ENCODE results near the gene FGF5. TPM values are rescaled to one million over a fixed set of nuclear protein-coding genes. Genes with fewer than 3 reads are reported as not detected.

FGF5 gene
- total and polyA plus RNA-seq, 10 of the 15 experiments (the other 5 are each of a cell fraction or from before 2014, with no cell fraction given) = 0.87 to 7.4 (median 1.6) TPM

DNA sequence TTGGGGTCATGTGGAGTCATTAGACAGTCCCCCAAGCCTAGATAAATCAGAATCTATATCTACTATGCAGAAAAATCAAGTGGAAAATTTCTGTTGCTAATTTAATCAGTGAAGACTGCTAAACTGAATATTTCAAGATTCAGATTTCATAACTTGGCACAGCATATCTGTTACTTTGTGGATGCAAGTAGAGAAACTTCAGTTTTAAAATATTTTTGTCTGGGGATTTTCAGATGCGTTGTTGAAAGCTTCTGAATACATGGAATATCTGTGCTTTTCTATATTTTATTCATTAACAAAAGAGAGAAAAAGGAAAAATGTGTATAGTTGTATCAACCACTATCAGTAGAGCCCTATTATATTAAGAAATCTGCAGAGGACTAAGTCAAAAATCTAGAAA lies 4.4 kb downstream of the FGF5 start:
- Histone ChIP-seq H4K20me1 (ENCODE audit: control insufficient read depth, insufficient read depth) (no peaks in the 10 kb centered on the region; the same call in 1 of the 2 replicates), H2AFZ (ENCODE audit: control insufficient read depth, low read depth, low read length) (no peak overlapping the region), H3K79me2 (ENCODE audit: control insufficient read depth, insufficient read depth, low read length) (no peaks in the 10 kb centered on the region), H3K36me3 (ENCODE audit: control insufficient read depth in 2 of 2, insufficient read depth in 2 of 2, low read length in 1 of 2) (no peaks in the 10 kb centered on the region), H3K9me3 (replicated peaks; ENCODE audit: control insufficient read depth, insufficient read depth, low read length) (no peaks in the 10 kb centered on the region), H3K27me3 (replicated peaks in 1 of 2; ENCODE audit: control insufficient read depth in 2 of 2, insufficient read depth in 2 of 2, low read length in 1 of 2) (peaks cover 7 to 18% of the 10 kb centered on the region in 2 experiments; a peak in 3 of 4 replicates), H3K4me3 (no peak overlapping the region), H3K4me1 (ENCODE audit: control insufficient read depth, insufficient read depth, low read length) (no peaks in the 10 kb centered on the region), H3K4me2 (ENCODE audit: control insufficient read depth, insufficient read depth) (no peak overlapping the region), H3K27ac (ENCODE audit: control insufficient read depth, insufficient read depth) (no peak overlapping the region), H3K9ac (ENCODE audit: control insufficient read depth, insufficient read depth, low read length) (no peak overlapping the region)
- FAIRE-seq = no peak
- no peak for ATAC-seq
- BruUV-seq (replicated peaks) = no TSS peak
- TF ChIP-seq KDM1A (IDR thresholded peaks at IDR 0.05; ENCODE audit: borderline replicate concordance) = no peak
- ChIA-PET CTCF (interaction anchor here (0.7 kb wide), 1 partner anchor 1318 kb away, joined by 5 read pairs; no protein-coding TSS in a partner anchor), POLR2A (no interaction called here), SMC1A (ENCODE audit: uncharacterized antibody, unreplicated experiment) (interaction anchor here (1.7 kb wide), 1 partner anchor 9 kb away, joined by 4 read pairs; no protein-coding TSS in a partner anchor), RAD21 (ENCODE audit: unreplicated experiment) (no interaction called here)
- 67% methylated on average over 1 of the region's 1 CpG for WGBS (ENCODE audit: insufficient coverage, insufficient replicate concordance, low lambda C conversion rate, missing lambda C conversion rate)
- in situ Hi-C loops (cut with MboI) (no loop called here), intact Hi-C loops (cut with micrococcal nuclease; ENCODE audit: unreplicated experiment) (no loop called here)
- no peak for DNase-seq (ENCODE audit: low read depth, low spot score)

DNA sequence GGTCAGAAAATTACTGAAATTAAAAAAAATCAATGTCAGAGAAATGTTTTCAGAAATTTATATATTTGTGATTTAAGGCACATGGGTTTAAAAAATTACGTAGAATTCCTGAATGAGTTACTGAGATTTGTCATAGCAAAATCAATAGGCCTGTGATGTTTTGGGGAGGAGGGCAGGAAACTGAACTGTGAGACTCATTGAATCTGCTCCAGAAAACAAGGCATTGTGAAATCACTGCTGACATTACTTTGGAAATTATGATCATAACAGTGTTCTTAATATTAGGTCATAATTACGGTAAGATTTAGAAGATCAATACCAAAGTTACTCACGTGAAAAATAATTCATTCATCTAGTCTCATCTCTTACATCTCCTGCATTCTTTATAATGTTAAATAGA lies 5.3 kb downstream of the FGF5 start:
- DNase-seq (ENCODE audit: low read depth, low spot score) (no peak), ATAC-seq (no peak), FAIRE-seq (no peak)
- TF ChIP-seq, protein P1, sequence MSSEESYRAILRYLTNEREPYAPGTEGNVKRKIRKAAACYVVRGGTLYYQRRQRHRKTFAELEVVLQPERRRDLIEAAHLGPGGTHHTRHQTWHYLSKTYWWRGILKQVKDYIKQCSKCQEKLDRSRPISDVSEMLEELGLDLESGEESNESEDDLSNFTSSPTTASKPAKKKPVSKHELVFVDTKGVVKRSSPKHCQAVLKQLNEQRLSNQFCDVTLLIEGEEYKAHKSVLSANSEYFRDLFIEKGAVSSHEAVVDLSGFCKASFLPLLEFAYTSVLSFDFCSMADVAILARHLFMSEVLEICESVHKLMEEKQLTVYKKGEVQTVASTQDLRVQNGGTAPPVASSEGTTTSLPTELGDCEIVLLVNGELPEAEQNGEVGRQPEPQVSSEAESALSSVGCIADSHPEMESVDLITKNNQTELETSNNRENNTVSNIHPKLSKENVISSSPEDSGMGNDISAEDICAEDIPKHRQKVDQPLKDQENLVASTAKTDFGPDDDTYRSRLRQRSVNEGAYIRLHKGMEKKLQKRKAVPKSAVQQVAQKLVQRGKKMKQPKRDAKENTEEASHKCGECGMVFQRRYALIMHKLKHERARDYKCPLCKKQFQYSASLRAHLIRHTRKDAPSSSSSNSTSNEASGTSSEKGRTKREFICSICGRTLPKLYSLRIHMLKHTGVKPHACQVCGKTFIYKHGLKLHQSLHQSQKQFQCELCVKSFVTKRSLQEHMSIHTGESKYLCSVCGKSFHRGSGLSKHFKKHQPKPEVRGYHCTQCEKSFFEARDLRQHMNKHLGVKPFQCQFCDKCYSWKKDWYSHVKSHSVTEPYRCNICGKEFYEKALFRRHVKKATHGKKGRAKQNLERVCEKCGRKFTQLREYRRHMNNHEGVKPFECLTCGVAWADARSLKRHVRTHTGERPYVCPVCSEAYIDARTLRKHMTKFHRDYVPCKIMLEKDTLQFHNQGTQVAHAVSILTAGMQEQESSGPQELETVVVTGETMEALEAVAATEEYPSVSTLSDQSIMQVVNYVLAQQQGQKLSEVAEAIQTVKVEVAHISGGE (CRISPR knock-in tag; IDR thresholded peaks at IDR 0.05) = no peak
- TF ChIP-seq ZBED1 (IDR thresholded peaks at IDR 0.05; ENCODE audit: borderline replicate concordance) (no peak), SUPT20H (IDR thresholded peaks at IDR 0.05; ENCODE audit: borderline replicate concordance, control insufficient read depth, low read depth, low read length) (no peak), SIX5 (IDR thresholded peaks at IDR 0.05; ENCODE audit: low read depth, low read length, severe bottlenecking) (no peak), BMI1 (IDR thresholded peaks at IDR 0.05; ENCODE audit: borderline replicate concordance) (no peak)
- TF ChIP-seq, protein P2, sequence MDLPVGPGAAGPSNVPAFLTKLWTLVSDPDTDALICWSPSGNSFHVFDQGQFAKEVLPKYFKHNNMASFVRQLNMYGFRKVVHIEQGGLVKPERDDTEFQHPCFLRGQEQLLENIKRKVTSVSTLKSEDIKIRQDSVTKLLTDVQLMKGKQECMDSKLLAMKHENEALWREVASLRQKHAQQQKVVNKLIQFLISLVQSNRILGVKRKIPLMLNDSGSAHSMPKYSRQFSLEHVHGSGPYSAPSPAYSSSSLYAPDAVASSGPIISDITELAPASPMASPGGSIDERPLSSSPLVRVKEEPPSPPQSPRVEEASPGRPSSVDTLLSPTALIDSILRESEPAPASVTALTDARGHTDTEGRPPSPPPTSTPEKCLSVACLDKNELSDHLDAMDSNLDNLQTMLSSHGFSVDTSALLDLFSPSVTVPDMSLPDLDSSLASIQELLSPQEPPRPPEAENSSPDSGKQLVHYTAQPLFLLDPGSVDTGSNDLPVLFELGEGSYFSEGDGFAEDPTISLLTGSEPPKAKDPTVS (IDR thresholded peaks at IDR 0.05; ENCODE audit: low read depth, low read length) = no peak
- H4K20me1 ChIP-seq (ENCODE audit: control insufficient read depth, insufficient read depth) = no peaks in the 10 kb centered on the region
- H3K9me3 ChIP-seq (replicated peaks; ENCODE audit: control insufficient read depth, insufficient read depth, low read length) = no peaks in the 10 kb centered on the region
- no peak overlapping the region for H3K4me3 ChIP-seq
- intact Hi-C loops (cut with micrococcal nuclease; ENCODE audit: unreplicated experiment) (no loop called here), in situ Hi-C loops (cut with MboI) (no loop called here)
- WGBS (ENCODE audit: insufficient coverage, insufficient replicate concordance, low lambda C conversion rate, missing lambda C conversion rate) = 45% methylated on average over 3 of the region's 3 CpGs
- ChIA-PET POLR2A (interaction anchor here (0.8 kb wide), 1 partner anchor 8 kb away, joined by 3 read pairs; no protein-coding TSS in a partner anchor), SMC1A (ENCODE audit: uncharacterized antibody, unreplicated experiment) (interaction anchor here (1.7 kb wide), 1 partner anchor 8 kb away, joined by 4 read pairs; no protein-coding TSS in a partner anchor), RAD21 (ENCODE audit: unreplicated experiment) (no interaction called here), CTCF (no interaction called here)
- no peaks in the 10 kb centered on the region for H3K4me1 ChIP-seq (ENCODE audit: control insufficient read depth, insufficient read depth, low read length)
- no peaks in the 10 kb centered on the region for H3K79me2 ChIP-seq (ENCODE audit: control insufficient read depth, insufficient read depth, low read length)
- no peak overlapping the region for H3K27ac ChIP-seq (ENCODE audit: control insufficient read depth, insufficient read depth)
- H3K36me3 ChIP-seq (ENCODE audit: control insufficient read depth in 2 of 2, insufficient read depth in 2 of 2, low read length in 1 of 2) = no peaks in the 10 kb centered on the region
- BruUV-seq (replicated peaks) = no TSS peak
- H3K4me2 ChIP-seq (ENCODE audit: control insufficient read depth, insufficient read depth) = no peak overlapping the region
- H3K27me3 ChIP-seq (replicated peaks in 1 of 2; ENCODE audit: control insufficient read depth in 2 of 2, insufficient read depth in 2 of 2, low read length in 1 of 2) = peaks cover 3 to 14% of the 10 kb centered on the region in 2 experiments; a peak in 3 of 4 replicates
- no peak overlapping the region for H2AFZ ChIP-seq (ENCODE audit: control insufficient read depth, low read depth, low read length)
- no peak overlapping the region for H3K9ac ChIP-seq (ENCODE audit: control insufficient read depth, insufficient read depth, low read length)
